Dedifferentiated amniotic fluid mesenchymal stem cell (primary cell): ENCODE results near the gene IER5L.
A peak's percentile ranks its signal among the peaks of the same experiment; 100 is the strongest.
"Not testable (repeated sequence)": the region's sequence is repeated elsewhere in the genome, so short reads cannot be mapped to it uniquely, and the experiment has no call there.

Experiments
- DNase-seq: peaks from one replicate; pipeline ENCODE4 v3.0.0-alpha.2; 2016; ENCODE audit errors: extremely low spot score

IER5L gene

DNA sequence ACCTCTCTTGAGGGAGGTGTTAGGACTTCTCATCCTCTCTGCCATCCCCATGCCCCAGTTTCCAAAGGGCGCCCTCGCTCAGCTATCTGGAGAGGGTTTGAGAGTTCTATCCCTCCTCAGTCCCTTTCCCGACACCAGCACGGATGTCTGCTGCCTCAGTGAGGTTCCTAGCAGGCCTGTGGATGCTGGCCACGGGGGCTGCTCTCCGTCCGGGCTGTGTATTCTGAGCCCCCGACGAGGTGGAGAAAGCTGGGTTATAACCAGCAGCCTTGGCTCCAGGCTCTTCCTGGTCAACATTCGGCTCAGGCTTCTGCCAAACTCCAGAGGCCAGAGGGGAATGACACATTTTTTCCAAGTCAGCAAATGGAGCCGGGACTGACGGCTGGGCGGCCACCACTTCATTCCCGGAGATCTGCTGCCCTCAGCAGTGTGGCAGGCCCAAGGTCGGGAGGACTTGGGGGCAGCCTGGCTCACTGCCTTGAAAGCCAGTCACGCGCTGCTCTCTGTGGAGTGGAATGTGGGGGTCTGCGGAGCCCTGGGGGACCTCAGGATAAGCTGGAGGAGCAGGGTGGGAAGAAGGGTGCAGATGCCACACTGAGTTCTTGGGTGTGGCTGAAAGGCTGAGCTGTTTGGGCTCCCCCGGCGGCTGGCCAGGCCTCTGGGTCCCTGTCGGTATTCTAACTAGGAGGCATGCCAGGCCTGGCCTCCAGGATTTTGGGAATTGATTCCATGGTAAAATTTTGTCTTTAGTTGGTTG, 39.4 kb downstream of the IER5L start:
- DNase-seq: peak; percentile 66

GRCh38 chr9:129138144-129138462, 40.0 kb downstream of the IER5L start:
- DNase-seq: no peak

DNA sequence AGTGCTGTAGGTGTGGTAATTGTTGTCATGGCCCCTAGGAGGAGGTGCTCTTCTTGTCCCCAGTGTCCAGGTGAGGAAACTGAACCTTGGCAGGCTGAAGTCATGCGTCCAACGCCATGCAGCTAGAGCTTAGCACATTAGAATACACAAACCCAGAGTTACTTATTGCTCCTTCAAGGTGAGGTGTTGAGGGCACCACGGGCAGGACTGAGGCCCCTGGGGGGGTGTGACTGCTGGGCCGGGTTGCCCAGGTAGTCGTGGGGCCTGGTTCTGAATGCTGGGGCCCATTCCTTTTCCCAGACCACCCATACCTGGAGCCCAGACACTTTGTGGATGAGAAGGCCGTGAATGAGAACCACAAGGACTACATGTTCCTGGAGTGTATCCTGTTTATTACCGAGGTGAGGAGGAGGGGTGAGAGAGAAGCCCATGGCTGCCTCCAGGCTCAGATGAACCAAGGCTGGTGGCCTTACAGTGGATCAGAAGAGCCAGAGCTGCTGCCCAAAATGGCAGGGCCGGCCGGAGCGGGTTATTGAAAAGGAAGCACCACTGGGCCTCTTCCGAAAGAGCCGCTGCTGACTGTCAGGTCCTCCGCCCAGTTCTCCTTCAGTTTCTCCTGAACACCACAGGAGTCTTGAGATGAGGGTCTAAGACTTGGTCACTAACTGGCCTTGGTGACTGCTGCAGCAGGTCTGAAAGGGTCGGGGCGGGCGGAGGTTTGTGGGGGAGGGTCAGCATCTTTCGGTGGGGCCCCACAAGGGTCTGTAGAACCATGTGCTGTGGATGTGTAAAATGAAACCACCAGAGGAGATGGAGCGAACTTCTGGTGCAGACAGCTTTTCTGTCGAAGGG, 40.5 kb downstream of the IER5L start:
- DNase-seq: no peak

DNA sequence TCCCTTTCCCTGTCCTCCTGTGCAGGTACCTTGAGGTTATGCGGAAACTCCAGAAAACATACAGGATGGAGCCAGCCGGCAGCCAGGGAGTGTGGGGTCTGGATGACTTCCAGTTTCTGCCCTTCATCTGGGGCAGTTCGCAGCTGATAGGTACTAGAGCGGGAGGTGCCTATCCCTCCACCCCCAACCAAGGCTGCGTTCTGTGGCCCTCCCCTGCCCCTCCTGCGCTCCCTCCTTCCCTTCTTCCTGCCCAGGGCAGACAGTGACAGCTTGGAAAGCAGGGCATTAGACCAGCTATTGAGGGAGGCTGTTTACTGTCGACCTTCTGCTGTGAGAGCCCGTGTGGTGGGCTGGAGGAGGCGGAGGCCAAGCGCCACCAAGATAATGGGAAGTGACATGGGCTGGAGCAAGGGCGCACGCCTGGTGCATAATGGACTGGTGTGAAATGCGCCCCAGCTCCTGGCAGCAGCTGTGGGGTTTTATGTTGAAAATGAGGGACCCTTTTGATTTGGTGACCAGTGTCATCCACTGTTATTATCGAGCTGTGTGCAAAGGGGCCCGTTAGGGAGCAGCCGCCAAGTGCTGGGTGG, 41.5 kb downstream of the IER5L start:
- no peak for DNase-seq

GRCh38 chr9:129135476-129135875, 42.6 kb downstream of the IER5L start:
- no peak for DNase-seq

GRCh38 chr9:129133082-129133481, 45.0 kb downstream of the IER5L start:
- no peak for DNase-seq

GRCh38 chr9:129131300-129132145, 46.5 kb downstream of the IER5L start:
- peak; percentile 56 for DNase-seq

DNA sequence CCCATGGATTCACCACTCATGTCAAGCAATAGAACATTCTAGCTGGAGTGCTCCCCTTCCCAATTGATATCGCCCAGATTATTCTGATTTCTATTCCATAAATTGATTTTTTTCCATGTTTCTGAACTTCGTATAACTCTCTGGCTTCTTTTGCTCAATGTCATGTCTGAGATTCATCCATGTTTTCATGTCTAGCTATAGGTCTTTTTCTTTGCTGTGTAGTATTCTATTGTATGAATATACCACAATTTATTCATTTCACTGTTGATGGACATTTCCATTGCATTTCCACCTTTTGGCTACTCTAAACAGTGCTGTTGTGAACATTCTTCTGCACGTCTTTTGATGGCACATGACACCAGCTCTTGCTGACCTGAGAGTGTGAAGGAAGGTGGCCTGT, 47.3 kb downstream of the IER5L start:
- DNase-seq: no peak

- not testable (repeated sequence) for DNase-seq
These were observed 47.8 kb downstream of the IER5L start for GRCh38 chr9:129130271-129130670.

DNA sequence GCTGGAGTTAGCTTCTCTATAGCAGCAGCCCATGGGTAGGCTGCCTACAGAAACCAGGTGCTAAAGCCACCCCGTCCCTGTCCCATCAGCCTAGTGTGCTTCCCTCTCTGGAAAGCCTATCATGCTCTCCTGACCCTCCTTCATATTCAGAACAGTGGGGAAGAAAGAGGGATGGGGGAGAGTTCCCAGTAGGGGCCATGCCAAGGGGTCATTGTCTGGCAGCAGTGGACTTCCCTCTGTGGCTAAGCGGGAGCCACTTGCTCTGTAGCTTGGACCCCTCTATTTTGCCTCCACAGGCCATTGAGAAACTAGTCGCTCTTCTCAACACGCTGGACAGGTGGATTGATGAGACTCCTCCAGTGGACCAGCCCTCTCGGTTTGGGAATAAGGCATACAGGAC, 49.4 kb downstream of the IER5L start:
- no peak for DNase-seq

DNA sequence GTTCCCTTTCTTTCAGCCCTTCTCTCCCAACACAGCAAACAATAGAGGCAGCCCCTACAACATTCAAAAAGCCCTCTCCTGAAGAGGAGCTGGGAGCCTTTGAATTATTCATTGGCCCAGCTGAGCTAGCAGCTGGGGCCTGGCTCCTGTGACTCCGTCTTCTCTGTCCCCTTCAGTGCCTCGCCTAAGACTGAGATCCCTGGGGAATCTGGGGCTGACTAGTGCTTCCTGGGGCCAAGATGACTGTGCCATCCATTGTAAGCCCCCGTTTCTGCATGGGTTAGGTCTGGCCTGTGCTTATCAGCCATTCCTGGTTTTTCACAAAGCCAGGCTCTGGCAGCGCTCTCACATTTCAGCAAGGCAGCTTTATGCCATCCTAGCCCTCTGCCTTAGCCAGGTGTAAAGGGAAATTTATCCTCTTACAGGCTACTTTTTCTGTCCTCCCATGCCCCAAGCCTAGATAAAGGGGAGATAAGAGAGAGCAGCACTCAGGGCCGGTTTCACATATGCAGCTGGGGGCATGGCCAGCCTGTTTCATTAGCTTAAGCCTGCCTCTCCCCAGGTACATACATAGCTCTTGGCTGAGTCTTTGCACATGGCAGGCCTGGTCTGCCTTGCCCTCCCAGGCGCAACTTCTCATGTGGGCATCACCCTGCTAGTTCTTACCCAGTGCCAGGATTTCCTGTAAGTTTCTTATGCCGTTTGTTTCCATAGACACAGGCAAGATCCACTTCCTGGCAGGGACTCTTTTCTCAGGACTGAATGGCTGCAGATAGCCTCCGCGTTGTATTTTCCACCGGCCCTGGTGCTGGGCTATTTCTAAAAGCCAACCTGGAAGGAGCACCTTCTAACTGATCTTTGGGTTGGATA, 51.1 kb downstream of the IER5L start:
- DNase-seq: no peak
